ENCODE measurements around the gene SLC6A6. TPM values are rescaled to one million over a fixed set of nuclear protein-coding genes. Genes with fewer than 3 reads are reported as not detected.

SLC6A6 gene
- total and polyA plus RNA-seq, 8 donors: 3.0 to 36.7 (median 19.7) TPM

GRCh38 chr3:14426305-14426620, 23.9 kb downstream of the SLC6A6 start:
- TF ChIP-seq EP300 (IDR thresholded peaks at IDR 0.05) (no peak), POLR2A (IDR thresholded peaks at IDR 0.05) (no peak), POLR2AphosphoS5 (IDR thresholded peaks at IDR 0.05) (no peak), CTCF (IDR thresholded peaks at IDR 0.05) (no peak)
- no peaks in the 10 kb centered on the region for H3K36me3 ChIP-seq
- peaks cover 24 to 99% (median 76%) of the 10 kb centered on the region in 4 donors for H3K4me1 ChIP-seq
- DNase-seq: no peak
- H3K4me3 ChIP-seq: no peak overlapping the region
- WGBS, 5 donors: 82 to 92% (median 83%) methylated on average over 5 of the region's 5 CpGs
- H3K27me3 ChIP-seq: no peaks in the 10 kb centered on the region
- no peaks in the 10 kb centered on the region for H3K9me3 ChIP-seq
- peak overlapping the region in 3 of 5 donors; percentile 13 to 69 (median 66) for H3K27ac ChIP-seq
- intact Hi-C loops (cut with DNase I; ENCODE audit: low total_unique reads): no loop called here

- peak overlapping the region in 3 of 5 donors; percentile 27 to 91 (median 29) for H3K27ac ChIP-seq
- no peak overlapping the region for H3K4me3 ChIP-seq
- DNase-seq: no peak
- no peaks in the 10 kb centered on the region for H3K9me3 ChIP-seq
- H3K27me3 ChIP-seq: no peaks in the 10 kb centered on the region
- H3K36me3 ChIP-seq: no peaks in the 10 kb centered on the region
- 83 to 94% (median 92%) methylated on average over 5 to 7 of the region's 7 CpGs for WGBS, 5 donors
- no peak for TF ChIP-seq CTCF (IDR thresholded peaks at IDR 0.05)
- TF ChIP-seq EP300 (IDR thresholded peaks at IDR 0.05): no peak
- no peak for TF ChIP-seq POLR2AphosphoS5 (IDR thresholded peaks at IDR 0.05)
- no peak for TF ChIP-seq POLR2A (IDR thresholded peaks at IDR 0.05)
- intact Hi-C loops (cut with DNase I; ENCODE audit: low total_unique reads): no loop called here
- H3K4me1 ChIP-seq: peaks cover 40 to 100% (median 87%) of the 10 kb centered on the region in 4 donors
Observed at GRCh38 chr3:14428087-14429033, 26.0 kb downstream of the SLC6A6 start.

GRCh38 chr3:14429237-14429636, 26.8 kb downstream of the SLC6A6 start:
- whole genome bisulfite sequencing, 5 donors: 53 to 73% (median 59%) methylated on average over 5 of the region's 5 CpGs
- DNase-seq: no peak
- intact Hi-C loops (cut with DNase I; ENCODE audit: low total_unique reads): no loop called here
- Histone ChIP-seq H3K27ac (peak overlapping the region in 3 of 5 donors; percentile 27 to 91 (median 87)), H3K9me3 (no peaks in the 10 kb centered on the region), H3K4me1 (peaks cover 38 to 100% (median 86%) of the 10 kb centered on the region in 4 donors), H3K36me3 (no peaks in the 10 kb centered on the region), H3K27me3 (no peaks in the 10 kb centered on the region), H3K4me3 (no peak overlapping the region)
- no peak for TF ChIP-seq EP300 (IDR thresholded peaks at IDR 0.05)
- TF ChIP-seq POLR2A (IDR thresholded peaks at IDR 0.05): no peak
- no peak for TF ChIP-seq CTCF (IDR thresholded peaks at IDR 0.05)
- TF ChIP-seq POLR2AphosphoS5 (IDR thresholded peaks at IDR 0.05): no peak

GRCh38 chr3:14429640-14430039, 27.2 kb downstream of the SLC6A6 start:
- no peak overlapping the region for H3K4me3 ChIP-seq
- TF ChIP-seq EP300 (IDR thresholded peaks at IDR 0.05) (no peak), CTCF (IDR thresholded peaks at IDR 0.05) (no peak), POLR2A (IDR thresholded peaks at IDR 0.05) (no peak), POLR2AphosphoS5 (IDR thresholded peaks at IDR 0.05) (no peak)
- no peaks in the 10 kb centered on the region for H3K27me3 ChIP-seq
- H3K36me3 ChIP-seq: no peaks in the 10 kb centered on the region
- no peak for DNase-seq
- no peaks in the 10 kb centered on the region for H3K9me3 ChIP-seq
- WGBS, 5 donors: 85 to 91% (median 87%) methylated on average over 4 of the region's 4 CpGs
- H3K27ac ChIP-seq: peak overlapping the region in 3 of 5 donors; percentile 27 to 91 (median 87)
- intact Hi-C loops (cut with DNase I; ENCODE audit: low total_unique reads): no loop called here
- H3K4me1 ChIP-seq: peaks cover 41 to 100% (median 87%) of the 10 kb centered on the region in 4 donors

Data from stomach (tissue), 9 donors.